GM19324 (cell line): Measurements from ENCODE around the gene ORC4.
"Not testable (repeated sequence)": the region's sequence is repeated elsewhere in the genome, so short reads cannot be mapped to it uniquely, and the experiment has no call there.

ENCODE experiments used
- ATAC-seq: cut with Tn5 transposase; IDR thresholded peaks from one replicate; pipeline ENCODE4 v1.9.1; 2021; ENCODE audit warnings: mild to moderate bottlenecking, moderate library complexity; ENCODE audit not compliant: unreplicated experiment, low FRiP score

ORC4 gene

DNA sequence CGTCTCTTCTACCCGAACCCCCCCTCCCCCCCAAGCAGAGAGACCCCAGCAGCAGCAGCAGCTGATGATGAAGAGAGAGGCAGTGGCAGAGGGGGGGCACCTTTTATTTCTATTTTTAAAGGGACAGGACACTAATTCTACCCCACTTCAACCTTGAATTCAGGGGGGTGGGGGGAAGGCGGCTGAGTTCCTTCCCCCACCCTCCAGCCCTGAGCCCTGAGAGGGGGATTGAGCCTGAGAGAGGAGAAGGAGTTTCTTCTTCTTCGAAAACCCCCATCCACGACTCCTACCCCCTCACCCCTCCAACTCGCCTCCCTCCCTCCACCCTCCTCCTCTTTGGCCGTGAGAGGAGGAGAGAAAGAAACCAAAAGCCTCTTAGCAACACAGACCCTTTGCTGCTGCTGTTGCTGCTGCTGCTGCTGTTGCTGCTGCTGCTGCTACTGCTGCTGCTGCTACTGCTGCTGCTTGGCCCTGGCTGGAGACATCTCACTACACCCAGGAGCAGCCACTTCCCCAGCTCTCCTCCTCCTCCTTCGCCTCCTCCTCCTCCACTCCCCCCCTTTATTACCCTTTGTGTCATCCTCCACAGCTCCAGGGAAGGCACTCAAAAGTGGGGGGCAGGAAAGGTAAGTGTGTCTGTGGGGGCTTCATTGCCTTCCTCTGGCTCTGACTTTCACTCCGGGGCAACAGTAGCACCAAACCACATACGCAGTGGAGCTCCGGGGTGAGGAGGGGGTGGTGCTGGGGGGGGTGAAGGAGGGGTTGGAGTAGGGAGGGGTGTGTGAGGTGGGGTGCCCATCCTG lies 723 bp upstream of the ORC4 start, which contains the start of gene MBD5:
Gene MBD5 (plus strand): TSS at position 33 of the 803 bp plus-strand sequence.
- ATAC-seq: peak; percentile 35

DNA sequence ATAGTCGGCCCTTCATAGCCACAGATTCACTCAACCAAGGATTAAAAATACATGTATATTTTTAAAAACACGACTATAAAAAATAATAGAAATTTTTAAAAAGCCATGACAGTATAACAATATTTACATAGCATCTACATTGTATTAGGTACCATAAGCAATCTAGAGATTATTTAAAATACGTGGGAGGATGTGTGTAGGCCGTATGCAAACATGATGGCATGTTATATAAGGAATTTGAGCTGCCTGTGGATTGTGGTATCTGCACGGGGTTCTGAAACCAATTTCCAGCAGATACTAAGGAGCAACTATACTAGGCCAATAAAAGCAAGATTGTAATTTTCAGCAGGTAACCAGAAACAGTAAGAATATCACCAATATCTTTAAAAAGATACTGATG lies 5.9 kb downstream of the ORC4 start:
- ATAC-seq: no peak

DNA sequence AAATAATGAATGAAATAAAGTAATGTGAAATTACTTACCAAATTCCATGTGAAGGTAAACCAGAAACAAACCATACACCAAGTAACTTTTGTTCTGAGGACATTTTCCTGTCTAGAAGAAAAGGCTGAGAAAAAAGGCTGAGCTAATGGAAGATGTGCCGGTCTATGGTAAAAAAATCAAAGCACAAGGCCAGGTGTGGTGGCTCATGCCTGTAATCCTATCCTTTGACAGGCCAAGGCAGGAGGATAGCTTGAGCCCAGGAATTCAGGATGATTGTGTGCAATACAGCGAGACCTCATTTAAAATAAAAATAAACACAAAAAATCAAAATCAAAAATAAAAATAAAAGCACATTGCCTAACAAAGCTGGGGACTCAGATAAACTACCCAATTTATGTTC lies 6.7 kb downstream of the ORC4 start:
- ATAC-seq: no peak

DNA sequence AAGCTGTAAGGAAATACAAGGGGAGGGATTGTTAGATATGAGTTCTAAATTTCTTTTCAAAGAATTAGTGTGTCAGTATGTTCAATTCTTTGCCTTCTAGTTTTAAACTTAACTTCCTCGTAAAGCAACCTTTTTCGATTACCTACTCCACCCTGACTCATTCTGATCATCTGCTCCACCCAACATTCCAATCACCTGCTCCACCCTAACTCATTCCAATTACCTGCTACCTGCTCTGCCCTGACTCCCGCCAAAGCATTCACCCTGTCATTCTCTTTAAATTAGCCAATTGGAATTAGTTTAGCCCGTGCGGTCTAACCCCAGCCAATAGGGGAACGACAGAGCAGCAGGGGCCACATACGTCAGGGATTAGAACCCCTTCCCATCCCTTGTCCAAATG lies 12.1 kb downstream of the ORC4 start:
- not testable (repeated sequence) for ATAC-seq

DNA sequence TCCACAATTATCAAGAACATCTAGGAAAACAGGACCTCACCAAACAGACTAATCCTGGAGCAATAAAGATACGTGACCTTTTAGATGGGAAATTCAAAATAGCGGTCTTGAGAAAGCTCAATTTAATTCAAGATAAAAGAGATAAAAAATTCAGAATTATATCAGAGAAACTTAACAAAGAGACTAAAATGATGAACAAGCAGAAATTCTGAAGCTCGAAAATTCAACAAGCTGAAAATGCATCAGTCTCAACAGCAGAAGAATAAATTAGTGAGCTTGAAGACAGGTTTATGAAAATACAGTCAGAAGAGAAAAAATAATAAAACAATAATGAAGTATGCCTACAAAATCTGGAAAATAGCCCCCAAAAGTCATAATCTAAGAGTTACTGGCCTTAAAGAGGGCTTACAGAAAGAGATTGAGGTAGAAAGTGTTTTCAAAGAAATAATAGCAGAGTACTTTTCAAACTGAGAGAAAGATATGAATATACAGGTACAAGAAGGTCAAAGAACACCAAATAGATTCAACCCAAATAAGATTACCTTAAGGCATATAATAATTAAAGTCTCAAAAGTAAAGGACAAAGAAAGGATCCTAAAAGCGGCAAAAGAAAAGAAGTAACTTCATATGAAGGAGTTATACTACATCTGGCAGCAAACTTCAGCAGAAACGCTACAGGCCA lies 13.2 kb downstream of the ORC4 start:
- no peak for ATAC-seq

DNA sequence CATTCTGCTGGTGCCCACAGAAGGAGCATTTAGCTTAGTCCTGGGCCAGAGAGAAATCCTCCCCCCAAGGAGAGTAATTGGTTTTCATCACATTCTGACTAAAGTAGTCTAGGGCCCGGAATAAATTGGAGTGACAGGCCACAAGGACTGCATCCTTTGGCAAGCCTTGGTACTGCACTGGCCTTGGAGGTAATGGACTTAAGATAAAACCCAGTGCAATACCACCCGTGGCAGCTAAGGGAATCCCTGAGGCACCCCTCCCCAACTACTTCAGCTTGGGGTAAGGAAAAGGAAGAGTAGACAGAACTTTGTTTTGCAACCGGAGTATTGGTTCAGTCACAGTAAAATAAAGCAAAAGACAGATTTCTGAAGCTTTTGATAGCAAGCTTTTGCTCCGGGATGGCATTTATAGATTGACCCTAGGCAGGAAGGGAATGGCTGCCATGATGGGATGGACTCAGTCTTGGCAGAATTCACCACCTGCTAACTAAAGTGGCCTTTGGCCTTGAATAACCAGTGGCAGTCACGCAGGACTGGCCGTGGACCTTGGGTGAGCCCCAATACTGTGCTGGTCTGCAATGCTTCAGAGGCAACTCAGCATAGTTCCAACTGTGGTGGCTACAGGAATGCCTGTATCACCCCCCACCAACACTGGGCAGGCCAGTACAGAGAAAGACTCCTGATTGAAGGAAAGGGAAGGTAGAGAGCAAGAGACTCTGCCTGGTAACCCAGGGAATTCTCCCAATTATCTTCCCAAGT lies 14.1 kb downstream of the ORC4 start:
- ATAC-seq: no peak

DNA sequence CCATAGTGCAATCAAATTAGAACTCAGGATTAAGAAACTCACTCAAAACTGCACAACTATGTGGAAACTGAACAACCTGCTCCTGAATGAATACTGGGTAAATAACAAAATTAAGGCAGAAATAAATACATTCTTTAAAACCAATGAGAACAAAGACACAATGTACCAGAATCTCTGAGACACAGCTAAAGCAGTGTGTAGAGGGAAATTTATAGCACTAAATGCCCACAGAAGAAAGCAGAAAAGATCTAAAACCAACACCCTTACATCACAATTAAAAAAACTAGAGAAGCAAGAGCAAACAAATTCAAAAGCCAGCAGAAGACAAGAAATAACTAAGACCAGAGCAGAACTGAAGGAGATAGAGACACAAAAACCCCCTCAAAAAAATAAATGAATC lies 18.1 kb downstream of the ORC4 start:
- not testable (repeated sequence) for ATAC-seq

DNA sequence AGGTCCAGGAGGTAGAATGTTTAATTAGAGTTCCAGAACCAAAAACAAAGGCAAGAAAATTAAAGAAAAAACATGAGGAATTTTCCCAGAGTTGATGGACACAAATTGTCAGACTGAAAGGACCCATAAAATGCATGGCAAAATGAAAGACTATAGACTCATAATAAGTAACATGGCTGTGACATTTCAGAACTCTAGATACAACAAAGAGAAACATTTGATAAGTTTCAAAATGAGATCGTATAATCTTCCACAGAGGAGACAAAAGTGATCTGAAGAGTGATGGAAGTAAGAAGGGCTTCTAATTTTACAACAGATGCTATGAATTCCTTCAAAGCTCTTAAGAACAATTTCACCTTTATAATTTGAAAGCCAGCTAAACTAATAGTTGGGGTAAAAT lies 20.4 kb downstream of the ORC4 start:
- ATAC-seq: no peak

DNA sequence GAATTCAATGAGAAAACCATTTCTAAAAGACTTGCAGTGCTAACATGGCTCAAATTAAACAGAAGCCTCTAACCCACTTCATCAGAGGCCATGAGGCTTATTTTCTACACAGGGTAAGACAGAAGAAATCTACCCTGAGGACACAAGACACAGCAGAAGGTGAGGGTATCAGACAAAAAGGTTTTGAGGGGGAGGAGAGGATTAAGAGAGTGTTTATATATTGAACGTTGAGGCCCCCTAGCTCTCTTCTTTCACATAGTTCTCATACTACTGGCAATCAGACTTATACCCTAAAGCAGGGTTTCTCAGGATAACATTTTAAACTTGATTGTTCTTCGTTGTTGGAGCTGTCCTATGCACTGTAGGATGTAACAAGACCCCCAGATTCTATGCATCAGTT lies 21.4 kb downstream of the ORC4 start:
- ATAC-seq: no peak

DNA sequence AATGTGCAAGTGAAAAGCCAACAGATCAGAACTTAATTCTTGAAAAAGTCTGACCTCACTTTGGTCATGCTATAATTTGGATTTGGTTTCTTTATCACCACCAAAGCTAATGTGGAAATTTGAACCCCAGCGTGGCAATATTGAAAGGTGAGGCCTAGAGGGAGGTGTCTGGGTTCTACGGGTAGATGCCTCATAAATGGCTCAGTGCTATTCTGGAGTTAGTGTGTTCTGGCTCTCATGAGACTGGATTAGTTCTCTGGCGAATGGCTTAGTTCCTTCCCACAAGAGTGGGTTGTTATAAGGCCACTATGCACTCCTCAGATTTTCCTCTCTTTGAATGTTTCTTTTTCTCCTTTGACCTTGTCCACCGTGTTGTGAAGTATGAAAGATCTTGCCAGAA lies 22.3 kb downstream of the ORC4 start:
- no peak for ATAC-seq

DNA sequence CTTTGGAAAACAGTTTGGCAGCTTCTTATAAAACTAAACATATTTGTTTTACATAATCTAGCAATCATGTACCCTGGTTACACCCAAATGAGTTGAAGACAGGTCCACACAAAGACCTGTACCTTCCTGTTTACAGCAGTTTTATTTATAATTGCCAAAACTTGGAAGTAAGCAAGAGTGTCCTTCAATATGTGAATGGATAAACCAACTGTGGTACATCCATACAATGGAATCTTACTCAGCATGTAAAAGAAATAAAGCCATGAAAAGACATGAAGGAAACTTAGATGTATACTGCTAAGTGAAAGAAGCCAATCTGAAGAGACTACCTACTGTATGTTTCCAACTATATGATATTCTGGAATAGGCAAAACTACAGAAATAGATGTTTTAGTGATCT lies 23.7 kb downstream of the ORC4 start:
- ATAC-seq: no peak

DNA sequence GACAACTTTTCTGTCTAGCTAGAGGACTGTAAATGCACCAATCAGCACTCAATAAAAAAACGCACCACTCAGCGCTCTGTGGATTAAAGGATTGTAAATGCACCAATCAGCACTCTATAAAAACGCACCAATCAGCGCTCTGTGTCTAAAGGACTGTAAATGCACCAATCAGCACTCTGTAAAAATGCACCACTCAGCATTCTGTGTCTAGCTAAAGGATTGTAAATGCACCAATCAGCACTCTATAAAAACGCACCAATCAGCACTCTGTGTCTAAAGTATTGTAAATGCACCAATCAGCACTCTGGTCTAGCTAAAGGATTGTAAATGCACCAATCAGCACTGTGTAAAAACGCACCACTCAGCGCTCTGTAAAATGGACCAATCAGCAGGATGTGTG lies 25.6 kb downstream of the ORC4 start:
- ATAC-seq: not testable (repeated sequence)

DNA sequence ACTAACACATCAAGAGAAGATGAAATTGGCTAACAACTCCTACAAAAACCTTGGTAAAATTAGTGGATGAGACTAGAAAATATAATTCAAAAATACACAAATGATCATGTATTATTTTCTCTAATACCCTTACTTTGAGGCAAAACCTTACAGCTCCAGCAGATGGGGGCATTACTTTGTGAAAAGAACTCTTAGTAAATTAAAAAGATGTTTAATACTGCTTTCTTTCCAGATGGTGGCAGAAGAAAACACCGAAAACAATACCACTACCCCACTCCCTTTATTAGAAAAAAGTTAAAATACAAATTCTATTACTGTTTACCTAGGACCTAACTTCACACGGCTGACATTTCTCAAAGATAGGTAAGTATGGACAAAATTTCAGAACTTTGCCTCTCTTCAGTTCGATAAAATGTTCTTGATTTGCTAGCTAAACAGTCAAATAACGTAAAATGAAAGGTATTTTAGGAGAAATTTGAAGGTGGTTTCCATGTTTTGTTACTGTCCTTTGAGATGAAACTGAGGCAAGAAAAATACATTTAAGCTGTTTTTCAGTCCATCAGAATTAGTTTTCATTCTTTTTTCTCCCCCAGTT lies 30.6 kb downstream of the ORC4 start:
- no peak for ATAC-seq

DNA sequence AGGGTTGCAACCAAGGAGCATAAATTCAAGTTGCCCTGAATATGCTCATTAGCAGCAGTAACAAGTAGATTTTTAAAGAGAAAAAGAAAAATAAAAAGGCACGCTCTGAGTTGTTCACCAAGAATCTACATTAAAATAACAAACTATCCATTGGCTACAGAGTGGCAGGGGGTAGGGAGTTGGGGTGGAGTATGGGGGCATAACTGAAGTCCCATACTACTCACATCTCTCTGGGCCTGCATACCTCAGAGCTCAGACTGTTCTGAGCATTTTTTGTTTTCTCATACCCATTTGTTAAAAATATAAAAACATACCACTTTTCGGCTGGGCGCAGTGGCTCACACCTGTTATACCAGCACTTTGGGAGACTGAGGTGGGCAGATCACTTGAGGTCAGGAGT lies 31.4 kb downstream of the ORC4 start:
- no peak for ATAC-seq

DNA sequence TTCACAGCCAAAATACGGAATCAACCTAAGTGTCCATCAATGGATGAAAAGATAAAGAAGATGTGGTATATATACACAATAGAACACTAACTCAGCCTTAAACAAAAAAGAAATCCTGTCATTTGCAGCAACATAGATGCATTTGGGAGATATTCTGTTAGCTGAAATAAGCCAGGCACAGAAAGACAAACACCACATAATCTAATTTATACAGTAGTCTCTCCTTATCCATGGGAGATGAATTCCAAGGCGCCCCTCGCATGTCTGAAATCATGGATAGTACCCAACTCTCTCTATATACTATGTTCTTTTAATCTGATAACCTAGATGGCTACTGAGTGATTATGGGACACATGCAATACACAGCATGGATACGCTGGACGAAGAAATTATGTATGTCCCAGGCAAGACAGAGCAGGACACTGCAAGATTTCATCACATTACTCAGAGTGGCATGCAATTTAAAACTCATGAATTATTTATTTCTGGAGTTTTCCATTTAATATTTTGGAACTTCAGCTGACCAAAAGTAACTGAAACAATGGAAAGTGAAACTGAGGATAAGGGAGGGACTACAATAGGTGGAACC lies 39.5 kb downstream of the ORC4 start:
- no peak for ATAC-seq

DNA sequence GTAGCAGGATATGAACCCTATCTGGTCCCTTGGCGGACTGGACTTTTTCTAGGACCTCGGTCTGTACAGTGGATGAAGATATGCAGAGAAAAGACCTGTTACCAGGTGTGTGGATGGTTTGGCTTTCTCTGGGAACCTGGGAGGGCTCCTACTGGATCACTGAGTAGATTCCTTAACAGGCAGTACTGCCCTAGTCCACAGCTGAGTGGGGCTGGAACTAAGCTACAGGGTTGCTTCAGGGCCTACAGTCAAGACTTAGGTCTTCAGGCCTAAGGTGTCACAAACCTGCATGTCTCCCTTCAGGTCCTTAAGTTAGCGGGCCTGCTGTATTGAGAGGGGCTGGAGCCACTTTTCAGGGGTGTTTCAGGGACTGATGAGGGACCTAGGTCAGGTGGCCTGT lies 42.9 kb downstream of the ORC4 start:
- no peak for ATAC-seq

DNA sequence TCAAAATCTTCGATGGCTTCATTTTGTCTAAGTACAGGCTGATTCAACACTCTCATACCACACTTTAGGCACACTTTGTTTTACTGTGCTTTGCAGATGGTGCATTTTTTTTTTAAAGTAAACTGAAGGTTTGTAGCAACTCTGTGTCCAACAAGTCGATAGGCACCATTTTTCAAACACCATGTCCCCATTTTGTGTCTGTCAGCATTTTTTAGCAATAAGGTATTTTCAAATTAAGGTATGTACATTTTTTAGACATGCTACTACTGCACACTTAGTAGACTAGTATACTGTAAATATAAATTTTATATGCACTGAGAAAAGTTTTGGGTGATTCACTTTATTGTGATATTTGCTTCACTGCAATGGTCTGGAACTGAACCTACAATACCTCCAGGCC lies 44.4 kb downstream of the ORC4 start:
- ATAC-seq: no peak

DNA sequence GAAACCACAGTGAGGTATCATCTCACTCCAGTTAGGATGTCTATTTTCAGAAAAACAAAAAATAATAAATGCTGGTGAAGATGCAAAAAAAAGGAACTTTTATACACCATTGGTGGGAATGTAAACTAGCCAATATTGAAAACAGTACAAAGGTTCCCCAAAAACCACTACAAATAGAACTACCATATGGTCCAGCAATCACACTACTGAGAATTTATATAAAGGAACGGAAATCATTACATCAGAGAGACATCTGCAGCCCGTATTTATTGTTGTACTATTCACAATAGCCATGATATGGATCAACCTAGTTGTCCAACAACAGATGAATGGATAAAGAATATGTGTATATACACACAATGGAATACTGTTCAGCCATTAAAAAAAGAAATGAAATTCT lies 52.0 kb downstream of the ORC4 start:
- ATAC-seq: no peak

DNA sequence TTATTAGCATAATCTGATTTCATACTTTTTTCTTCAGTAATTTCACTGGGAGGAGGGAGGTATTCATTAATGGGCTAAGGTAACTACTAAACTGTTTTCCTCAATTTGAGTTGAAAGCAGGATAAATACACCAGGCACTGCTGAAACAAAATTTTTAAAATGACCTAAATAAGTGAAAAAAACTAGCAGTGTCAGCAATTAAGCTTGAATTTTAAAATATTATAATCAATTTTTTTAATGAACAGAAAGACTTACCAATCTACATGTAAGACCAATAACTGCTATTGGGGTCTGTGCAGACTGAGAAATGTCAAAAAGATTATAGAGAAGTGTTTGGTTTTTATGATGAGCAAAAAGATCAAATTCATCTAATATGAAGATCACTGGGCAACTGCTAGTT lies 68.4 kb downstream of the ORC4 start:
- ATAC-seq: no peak

DNA sequence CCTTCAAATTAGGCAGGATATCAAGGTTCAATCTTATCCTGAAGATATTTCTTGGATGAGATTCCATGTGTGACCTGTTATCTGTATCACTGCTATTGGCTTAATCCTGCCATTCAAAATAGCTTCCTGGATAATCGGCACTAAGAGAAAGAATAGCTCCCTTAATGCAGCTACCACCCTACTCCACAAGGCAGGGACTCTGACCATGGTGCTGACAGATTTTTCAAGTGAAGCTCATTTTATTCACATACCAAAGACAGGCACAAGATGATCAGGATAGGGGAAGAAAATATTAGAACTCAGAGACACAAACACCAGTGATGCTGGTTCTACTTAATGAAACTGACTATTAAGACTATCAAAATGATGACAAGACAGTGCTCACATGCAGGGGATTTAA lies 74.9 kb downstream of the ORC4 start:
- no peak for ATAC-seq

DNA sequence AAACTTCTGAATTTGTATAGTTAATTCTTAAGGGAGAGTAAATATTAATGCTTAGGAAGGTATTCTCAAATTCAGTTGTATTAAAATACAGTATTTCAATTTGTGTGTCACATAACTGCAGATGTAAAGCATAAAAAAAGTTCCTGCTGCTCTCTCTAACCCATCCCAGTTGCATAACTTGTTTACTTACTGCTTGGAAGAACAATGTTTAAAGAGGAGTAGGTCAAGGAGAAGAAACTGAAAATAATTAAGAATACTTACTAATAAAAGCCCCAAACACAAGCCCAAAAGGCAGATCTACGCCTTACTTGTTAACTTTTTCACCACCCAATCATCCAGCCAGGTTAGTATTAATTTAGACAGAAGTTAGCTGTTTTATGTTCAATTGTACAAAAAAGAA lies 81.2 kb downstream of the ORC4 start:
- no peak for ATAC-seq
